B cell (primary cell): ENCODE results near the gene SNTB2. TPM values are rescaled to one million over a fixed set of nuclear protein-coding genes. Genes with fewer than 3 reads are reported as not detected.

ENCODE experiments used
- ATAC-seq: fragments of 200-7000 bp; cut with Tn5 transposase; one replicate; pipeline ENCODE4 v1.10.0; 2021; ENCODE audit warnings: low read depth, mild to moderate bottlenecking, moderate number of reproducible peaks, moderate library complexity
- CTCF ChIA-PET: fragments of 350-600 bp; sonication (Branson Sonifier 250); formaldehyde crosslinking; loops from one replicate; lab custom pipeline; 2021; ENCODE audit warnings: antibody characterized with exemption, inconsistent platforms; lab: Charles Lee
- POLR2A ChIA-PET: fragments of 350-600 bp; sonication (Branson Sonifier 250); formaldehyde crosslinking; loops from one replicate; lab custom pipeline; 2021; ENCODE audit warnings: antibody characterized with exemption; lab: Charles Lee
- DNase-seq: peaks from one replicate; pipeline ENCODE4 v3.0.0; 2013
- H2AFZ ChIP-seq: 2 replicates; pipeline ENCODE4 v1.6.1; 2012; ENCODE audit warnings: mild to moderate bottlenecking, low read depth, low read length; ENCODE audit not compliant: insufficient read depth, poor library complexity, severe bottlenecking
- H3K27ac ChIP-seq, 2 donors: 1 replicate in 1 of 2; 2 replicates in 1 of 2; pipeline ENCODE4 v1.5.1; 2012 to 2013; ENCODE audit warnings: low read length in 2 of 2, mild to moderate bottlenecking in 2 of 2, moderate library complexity in 1 of 2
- H3K27me3 ChIP-seq, 4 experiments: fragments of 200-600 bp in 1 of 4; sonication (generic) in 1 of 4; replicated peaks in 1 of 4; 1 replicate in 2 of 4; 2 replicates in 2 of 4; pipeline versions ENCODE4 v1.6.1 to v1.7.0; 2013 to 2016; ENCODE audit warnings: low read length in 3 of 4, mild to moderate bottlenecking in 2 of 4, mixed read lengths in 1 of 4, moderate library complexity in 1 of 4; ENCODE audit not compliant: insufficient read depth in 4 of 4, control insufficient read depth in 3 of 4; ENCODE audit errors: control extremely low read depth in 1 of 4
- H3K36me3 ChIP-seq, 2 experiments: replicated peaks in 1 of 2; 1 replicate in 1 of 2; 2 replicates in 1 of 2; pipeline versions ENCODE4 v1.6.1 to v1.7.1; 2013; ENCODE audit warnings: low read length in 1 of 2; ENCODE audit not compliant: insufficient read depth in 2 of 2, control insufficient read depth in 1 of 2; ENCODE audit errors: control extremely low read depth in 1 of 2, extremely low read depth in 1 of 2
- H3K4me1 ChIP-seq, 2 donors: fragments of 200-600 bp in 1 of 2; sonication (generic) in 1 of 2; 1 replicate in 1 of 2; 2 replicates in 1 of 2; pipeline versions ENCODE4 v1.5.1 to v1.6.1; 2013 to 2017; ENCODE audit warnings: low read length in 2 of 2; ENCODE audit not compliant: control insufficient read depth in 2 of 2, insufficient read depth in 2 of 2
- H3K4me2 ChIP-seq: replicated peaks from 2 replicates; pipeline ENCODE3; 2012; ENCODE audit warnings: mild to moderate bottlenecking, low read depth, low read length; ENCODE audit not compliant: poor library complexity, severe bottlenecking
- H3K4me3 ChIP-seq, 5 experiments: fragments of 200-600 bp in 1 of 5; sonication (generic) in 1 of 5; 1 replicate in 3 of 5; 2 replicates in 2 of 5; pipeline versions ENCODE4 v1.5.1 to v1.7.0; 2011 to 2016; ENCODE audit warnings: low read length in 4 of 5, mild to moderate bottlenecking in 4 of 5, low read depth in 2 of 5, control low read depth in 1 of 5, moderate library complexity in 1 of 5; ENCODE audit not compliant: insufficient read depth in 1 of 5; ENCODE audit errors: control extremely low read depth in 1 of 5, extremely low read depth in 1 of 5
- H3K79me2 ChIP-seq: fragments of 200-600 bp; sonication (generic); one replicate; pipeline ENCODE4 v1.6.0; 2016; ENCODE audit warnings: low read length; ENCODE audit not compliant: control insufficient read depth, insufficient read depth
- H3K9ac ChIP-seq: fragments of 200-600 bp; sonication (generic); 2 replicates; pipeline ENCODE4 v1.6.1; 2017; ENCODE audit warnings: mild to moderate bottlenecking, low read length, moderate library complexity
- H3K9me3 ChIP-seq, 3 donors: one replicate each; pipeline versions ENCODE4 v1.6.1 to v1.7.1; 2013; ENCODE audit warnings: low read length in 2 of 3; ENCODE audit not compliant: control insufficient read depth in 2 of 3, insufficient read depth in 1 of 3; ENCODE audit errors: control extremely low read depth in 1 of 3
- H4K20me1 ChIP-seq: 2 replicates; pipeline ENCODE4 v1.6.0; 2012; ENCODE audit warnings: mild to moderate bottlenecking, low read length; ENCODE audit not compliant: insufficient read depth, control insufficient read depth, poor library complexity, severe bottlenecking
- H3K27ac Mint-ChIP-seq: one replicate; pipeline ENCODE4 v1.8.0; 2021; ENCODE audit warnings: mixed read lengths
- H3K27me3 Mint-ChIP-seq: one replicate; pipeline ENCODE4 v1.8.0; 2021; ENCODE audit warnings: mixed read lengths
- H3K4me1 Mint-ChIP-seq: one replicate; pipeline ENCODE4 v1.8.0; 2021; ENCODE audit warnings: mixed read lengths
- H3K4me3 Mint-ChIP-seq: one replicate; pipeline ENCODE4 v1.8.0; 2021; ENCODE audit warnings: mixed read lengths
- H3K9me3 Mint-ChIP-seq: one replicate; pipeline ENCODE4 v1.8.0; 2022; ENCODE audit warnings: mixed read lengths; ENCODE audit not compliant: insufficient read depth
- CTCF ChIP-seq: fragments of 200-600 bp; IDR thresholded peaks from one replicate; pipeline ENCODE4 v1.8.0; 2022; ENCODE audit warnings: antibody characterized with exemption, mild to moderate bottlenecking
- EZH2 ChIP-seq: IDR thresholded peaks from 2 replicates; pipeline ENCODE4 v1.6.1; 2012; ENCODE audit warnings: borderline replicate concordance, low read depth, mild to moderate bottlenecking, moderate library complexity, low read length; ENCODE audit not compliant: insufficient read depth, poor library complexity, severe bottlenecking
- WGBS: methylation state at CpG from one replicate; pipeline ENCODE4 v1.1.5; 2013; ENCODE audit warnings: missing lambda C conversion rate; ENCODE audit not compliant: insufficient coverage; 5-methylcytosine and 5-hydroxymethylcytosine counted together
- intact Hi-C: fragments of 100-400 bp; cut with micrococcal nuclease; formaldehyde crosslinking; loops from one replicate; pipeline ENCODE4 v1.10.0; 2022
- polyA plus RNA-seq: library from polyadenylated mRNA; depleted of rRNA; stranded (reverse); fragments of >200 nt; gene quantifications from 2 replicates; pipeline ENCODE4 v1.2.3, GENCODE V29; 2012
- total RNA-seq, 2 donors: library from RNA; stranded (reverse); fragments of 120-200 nt in 1 of 2; gene quantifications; 1 replicate in 1 of 2; 2 replicates in 1 of 2; pipeline versions ENCODE4 v1.2.3 to v1.2.4, GENCODE V29; 2013 to 2022

SNTB2 gene
- total and polyA plus RNA-seq, 2 donors (not counting 1 experiment from before 2014, with no cell fraction given) = 3.8 to 16.2 TPM

GRCh38 chr16:69182730-69183416 lies 4.1 kb upstream of the SNTB2 start:
- H3K4me3 Mint-ChIP-seq = no peak overlapping the region
- no peak overlapping the region for H3K4me3 ChIP-seq
- intact Hi-C loops = loop anchor here (10.0 kb wide), 1 partner anchor 382 kb away; the partner anchor contains the start of gene NFAT5
- ChIA-PET POLR2A (no interaction called here), CTCF (no interaction called here)
- H3K36me3 ChIP-seq = no peaks in the 10 kb centered on the region
- peaks cover 8 to 13% of the 10 kb centered on the region in 2 donors for H3K4me1 ChIP-seq
- H3K9me3 ChIP-seq = no peaks in the 10 kb centered on the region
- H4K20me1 ChIP-seq = no peaks in the 10 kb centered on the region
- H3K27ac ChIP-seq = no peak overlapping the region
- no peak for ATAC-seq
- H3K4me1 Mint-ChIP-seq = peaks cover 13% of the 10 kb centered on the region
- no peak overlapping the region for H3K4me2 ChIP-seq
- no peak overlapping the region for H3K27ac Mint-ChIP-seq
- H3K27me3 Mint-ChIP-seq = no peaks in the 10 kb centered on the region
- WGBS = 48% methylated on average over 6 of the region's 10 CpGs
- H3K9me3 Mint-ChIP-seq = no peaks in the 10 kb centered on the region
- no peaks in the 10 kb centered on the region for H3K79me2 ChIP-seq
- no peak overlapping the region for H3K9ac ChIP-seq
- no peak for TF ChIP-seq CTCF
- TF ChIP-seq EZH2 = no peak
- no peaks in the 10 kb centered on the region for H3K27me3 ChIP-seq
- no peak overlapping the region for H2AFZ ChIP-seq
- no peak for DNase-seq
